Neural cell (in vitro differentiated cells): ENCODE data around the gene SLC6A20.

Source experiments
- EP300 ChIP-seq: fragments of 450-650 bp; conservative IDR thresholded peaks from 2 replicates; pipeline ENCODE4 v1.6.1; 2014; ENCODE audit warnings: antibody characterized with exemption, mild to moderate bottlenecking, moderate library complexity; ENCODE audit not compliant: poor library complexity, severe bottlenecking
- EZH2 ChIP-seq: fragments of 200-600, 300-800 bp; shearing (Covaris generic), sonication (generic); IDR thresholded peaks from 2 replicates; pipeline ENCODE4 v1.6.1; 2014; ENCODE audit warnings: antibody characterized with exemption, low read length, borderline replicate concordance, mild to moderate bottlenecking; ENCODE audit not compliant: insufficient read depth, poor library complexity, severe bottlenecking
- MXI1 ChIP-seq: fragments of 450-650 bp; conservative IDR thresholded peaks from 2 replicates; pipeline ENCODE4 v1.6.1; 2014; ENCODE audit warnings: antibody characterized with exemption, mild to moderate bottlenecking; ENCODE audit not compliant: poor library complexity, severe bottlenecking
- POLR2AphosphoS5 ChIP-seq: IDR thresholded peaks from 2 replicates; pipeline ENCODE4 v1.6.1; 2012
- RAD21 ChIP-seq: fragments of 450-650 bp; conservative IDR thresholded peaks from 2 replicates; pipeline ENCODE4 v1.6.1; 2014; ENCODE audit warnings: antibody characterized with exemption, mild to moderate bottlenecking, moderate library complexity
- SMC3 ChIP-seq: fragments of 450-650 bp; conservative IDR thresholded peaks from 2 replicates; pipeline ENCODE4 v1.6.1; 2014; ENCODE audit warnings: antibody characterized with exemption, mild to moderate bottlenecking, moderate library complexity; ENCODE audit not compliant: poor library complexity
- TAF1 ChIP-seq: IDR thresholded peaks from 2 replicates; pipeline ENCODE4 v1.6.1; 2012; ENCODE audit warnings: low read depth
- TF ChIP-seq, protein P1 (sequence below): IDR thresholded peaks from 2 replicates; pipeline ENCODE4 v1.6.1; 2012; ENCODE audit warnings: borderline replicate concordance
- TF ChIP-seq, protein P2 (sequence below): fragments of 450-650 bp; IDR thresholded peaks from 2 replicates; pipeline ENCODE4 v1.5.1; 2014; ENCODE audit warnings: antibody characterized with exemption, mild to moderate bottlenecking, moderate library complexity; ENCODE audit not compliant: poor library complexity, severe bottlenecking

GRCh38 chr3:45705839-45706808 is 90.2 kb downstream of the SLC6A20 start:
- TF ChIP-seq, protein P1, sequence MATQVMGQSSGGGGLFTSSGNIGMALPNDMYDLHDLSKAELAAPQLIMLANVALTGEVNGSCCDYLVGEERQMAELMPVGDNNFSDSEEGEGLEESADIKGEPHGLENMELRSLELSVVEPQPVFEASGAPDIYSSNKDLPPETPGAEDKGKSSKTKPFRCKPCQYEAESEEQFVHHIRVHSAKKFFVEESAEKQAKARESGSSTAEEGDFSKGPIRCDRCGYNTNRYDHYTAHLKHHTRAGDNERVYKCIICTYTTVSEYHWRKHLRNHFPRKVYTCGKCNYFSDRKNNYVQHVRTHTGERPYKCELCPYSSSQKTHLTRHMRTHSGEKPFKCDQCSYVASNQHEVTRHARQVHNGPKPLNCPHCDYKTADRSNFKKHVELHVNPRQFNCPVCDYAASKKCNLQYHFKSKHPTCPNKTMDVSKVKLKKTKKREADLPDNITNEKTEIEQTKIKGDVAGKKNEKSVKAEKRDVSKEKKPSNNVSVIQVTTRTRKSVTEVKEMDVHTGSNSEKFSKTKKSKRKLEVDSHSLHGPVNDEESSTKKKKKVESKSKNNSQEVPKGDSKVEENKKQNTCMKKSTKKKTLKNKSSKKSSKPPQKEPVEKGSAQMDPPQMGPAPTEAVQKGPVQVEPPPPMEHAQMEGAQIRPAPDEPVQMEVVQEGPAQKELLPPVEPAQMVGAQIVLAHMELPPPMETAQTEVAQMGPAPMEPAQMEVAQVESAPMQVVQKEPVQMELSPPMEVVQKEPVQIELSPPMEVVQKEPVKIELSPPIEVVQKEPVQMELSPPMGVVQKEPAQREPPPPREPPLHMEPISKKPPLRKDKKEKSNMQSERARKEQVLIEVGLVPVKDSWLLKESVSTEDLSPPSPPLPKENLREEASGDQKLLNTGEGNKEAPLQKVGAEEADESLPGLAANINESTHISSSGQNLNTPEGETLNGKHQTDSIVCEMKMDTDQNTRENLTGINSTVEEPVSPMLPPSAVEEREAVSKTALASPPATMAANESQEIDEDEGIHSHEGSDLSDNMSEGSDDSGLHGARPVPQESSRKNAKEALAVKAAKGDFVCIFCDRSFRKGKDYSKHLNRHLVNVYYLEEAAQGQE, result no peak
- no peak for TF ChIP-seq RAD21
- TF ChIP-seq, protein P2, sequence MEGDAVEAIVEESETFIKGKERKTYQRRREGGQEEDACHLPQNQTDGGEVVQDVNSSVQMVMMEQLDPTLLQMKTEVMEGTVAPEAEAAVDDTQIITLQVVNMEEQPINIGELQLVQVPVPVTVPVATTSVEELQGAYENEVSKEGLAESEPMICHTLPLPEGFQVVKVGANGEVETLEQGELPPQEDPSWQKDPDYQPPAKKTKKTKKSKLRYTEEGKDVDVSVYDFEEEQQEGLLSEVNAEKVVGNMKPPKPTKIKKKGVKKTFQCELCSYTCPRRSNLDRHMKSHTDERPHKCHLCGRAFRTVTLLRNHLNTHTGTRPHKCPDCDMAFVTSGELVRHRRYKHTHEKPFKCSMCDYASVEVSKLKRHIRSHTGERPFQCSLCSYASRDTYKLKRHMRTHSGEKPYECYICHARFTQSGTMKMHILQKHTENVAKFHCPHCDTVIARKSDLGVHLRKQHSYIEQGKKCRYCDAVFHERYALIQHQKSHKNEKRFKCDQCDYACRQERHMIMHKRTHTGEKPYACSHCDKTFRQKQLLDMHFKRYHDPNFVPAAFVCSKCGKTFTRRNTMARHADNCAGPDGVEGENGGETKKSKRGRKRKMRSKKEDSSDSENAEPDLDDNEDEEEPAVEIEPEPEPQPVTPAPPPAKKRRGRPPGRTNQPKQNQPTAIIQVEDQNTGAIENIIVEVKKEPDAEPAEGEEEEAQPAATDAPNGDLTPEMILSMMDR, result no peak
- TF ChIP-seq EZH2, result no peak
- TF ChIP-seq SMC3, result no peak
- no peak for TF ChIP-seq MXI1
- no peak for TF ChIP-seq EP300
- TF ChIP-seq POLR2AphosphoS5, result no peak
- TF ChIP-seq TAF1, result no peak
